Measurements from ENCODE around the gene SYNPO2.

GRCh38 chr4:119110121-119110520 lies 221.5 kb downstream of the SYNPO2 start:
- TF ChIP-seq, protein P1, sequence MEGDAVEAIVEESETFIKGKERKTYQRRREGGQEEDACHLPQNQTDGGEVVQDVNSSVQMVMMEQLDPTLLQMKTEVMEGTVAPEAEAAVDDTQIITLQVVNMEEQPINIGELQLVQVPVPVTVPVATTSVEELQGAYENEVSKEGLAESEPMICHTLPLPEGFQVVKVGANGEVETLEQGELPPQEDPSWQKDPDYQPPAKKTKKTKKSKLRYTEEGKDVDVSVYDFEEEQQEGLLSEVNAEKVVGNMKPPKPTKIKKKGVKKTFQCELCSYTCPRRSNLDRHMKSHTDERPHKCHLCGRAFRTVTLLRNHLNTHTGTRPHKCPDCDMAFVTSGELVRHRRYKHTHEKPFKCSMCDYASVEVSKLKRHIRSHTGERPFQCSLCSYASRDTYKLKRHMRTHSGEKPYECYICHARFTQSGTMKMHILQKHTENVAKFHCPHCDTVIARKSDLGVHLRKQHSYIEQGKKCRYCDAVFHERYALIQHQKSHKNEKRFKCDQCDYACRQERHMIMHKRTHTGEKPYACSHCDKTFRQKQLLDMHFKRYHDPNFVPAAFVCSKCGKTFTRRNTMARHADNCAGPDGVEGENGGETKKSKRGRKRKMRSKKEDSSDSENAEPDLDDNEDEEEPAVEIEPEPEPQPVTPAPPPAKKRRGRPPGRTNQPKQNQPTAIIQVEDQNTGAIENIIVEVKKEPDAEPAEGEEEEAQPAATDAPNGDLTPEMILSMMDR (IDR thresholded peaks at IDR 0.05): no peak
- TF ChIP-seq EP300 (IDR thresholded peaks at IDR 0.05) (no peak), POLR2AphosphoS5 (IDR thresholded peaks at IDR 0.05) (no peak)
